Hematopoietic multipotent progenitor cell treated with erythropoietin and hydrocortisone succinate and interleukin-3 and kit ligand, for 15 days (in vitro differentiated cells): ENCODE results near the gene ASAH2B.

Experiments
- DNase-seq: peaks from one replicate; pipeline ENCODE4 v3.0.0-alpha.2; 2015; ENCODE audit warnings: low spot score

The ASAH2B gene

DNA sequence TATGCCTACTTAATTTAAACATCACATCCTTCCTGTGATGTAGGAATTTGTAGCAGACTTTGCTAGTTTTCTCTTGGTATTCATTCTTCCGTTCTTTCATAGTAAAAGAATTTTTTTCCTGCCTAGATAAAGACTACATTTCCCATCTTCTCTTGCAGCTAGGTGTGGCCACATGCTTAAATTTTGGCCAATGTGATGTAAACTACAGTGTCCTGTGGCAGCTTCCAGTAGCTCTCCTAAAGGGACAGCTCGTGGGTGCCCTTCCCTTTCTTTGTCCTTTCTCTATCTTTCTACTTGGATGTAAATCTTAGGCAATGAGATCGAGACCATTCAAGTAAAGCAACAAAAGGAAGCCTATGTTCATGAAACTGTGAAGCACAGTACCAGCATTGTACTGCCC lies 58.6 kb downstream of the ASAH2B start:
- DNase-seq, result no peak

- no peak for DNase-seq
Observed at GRCh38 chr10:50799595-50799994, 59.9 kb downstream of the ASAH2B start.

DNA sequence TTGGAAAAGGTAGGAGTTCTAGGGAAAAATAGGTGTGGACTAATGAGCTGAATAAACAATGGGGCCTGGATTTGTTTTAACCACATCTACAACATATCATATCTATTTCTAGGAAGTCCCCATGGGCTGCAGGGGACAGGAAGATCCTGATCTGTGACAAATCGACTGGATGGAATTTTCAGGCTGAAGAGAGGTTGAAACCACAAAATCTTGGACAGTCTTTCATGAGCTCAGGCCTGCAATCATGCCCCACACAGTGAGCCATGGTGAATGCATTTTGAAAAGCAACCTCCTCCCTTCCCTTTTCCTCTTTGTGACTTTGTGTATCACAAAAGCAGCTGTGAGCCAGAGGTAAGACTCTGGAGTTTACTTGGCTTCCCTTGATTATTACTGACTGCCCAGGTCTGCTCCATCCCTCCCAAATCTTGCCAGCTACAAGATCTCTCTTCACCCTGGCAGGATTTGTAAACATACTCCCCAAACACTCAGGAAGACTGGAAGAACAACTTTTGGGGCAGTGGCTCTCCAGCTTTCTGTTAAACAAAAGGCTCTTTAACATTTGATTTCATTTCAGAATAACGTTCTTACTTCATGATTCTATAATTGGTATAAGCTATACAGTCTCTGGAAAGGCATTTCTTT lies 66.4 kb downstream of the ASAH2B start:
- no peak for DNase-seq

DNA sequence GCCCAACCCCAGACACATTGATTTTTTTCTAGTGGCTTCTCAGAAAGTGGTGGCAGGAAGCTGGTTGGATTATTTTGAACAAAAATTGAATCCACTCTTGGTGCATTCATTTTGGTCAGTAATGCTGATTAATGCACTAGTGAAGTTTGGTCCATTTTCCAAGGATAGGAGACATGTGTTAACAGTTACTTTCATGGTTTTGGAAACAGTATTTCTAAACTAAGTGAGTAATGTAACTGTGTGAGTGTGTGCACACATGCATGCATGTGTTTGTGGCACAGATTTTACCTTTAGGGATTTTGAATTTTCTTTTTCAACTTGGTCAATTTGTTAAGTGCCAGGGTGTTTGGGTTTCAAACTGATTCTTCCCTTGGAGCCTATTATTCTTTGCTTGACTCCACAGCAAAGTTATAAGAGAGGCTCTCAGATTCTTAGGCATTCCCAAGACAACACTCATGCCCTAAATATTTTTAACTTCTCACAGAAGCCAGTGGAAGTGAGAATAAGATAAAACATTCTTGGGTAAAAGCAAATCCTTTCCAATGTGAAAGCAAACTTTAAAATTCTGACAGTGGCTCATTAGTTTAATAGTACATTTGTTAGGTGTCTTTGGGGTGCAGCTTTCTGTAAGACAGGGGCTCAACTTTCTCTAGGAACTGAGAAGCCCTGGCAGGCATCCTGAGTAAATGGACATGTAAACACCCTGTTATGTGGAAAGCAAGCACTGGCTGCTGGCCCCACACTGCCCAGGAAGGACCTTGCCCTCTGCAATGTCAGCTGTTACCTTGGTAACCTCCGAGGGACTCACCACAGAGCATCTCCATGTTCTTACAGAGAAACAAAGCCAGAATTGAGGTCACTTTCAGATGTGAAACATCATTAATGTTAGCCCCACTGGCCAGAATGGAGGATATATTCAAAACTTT lies 68.4 kb downstream of the ASAH2B start:
- DNase-seq, result no peak
